GM23248 (cell line): ENCODE data around the gene SLC9A9. TPM values are rescaled to one million over a fixed set of nuclear protein-coding genes. Genes with fewer than 3 reads are reported as not detected.

Experiments used
- DNase-seq: peaks from one replicate; pipeline ENCODE4 v3.0.0-alpha.2; 2015
- H2AFZ ChIP-seq: fragments of 200-600 bp; sonication (generic); 2 replicates; pipeline ENCODE4 v1.6.1; 2016; ENCODE audit warnings: antibody characterized with exemption
- H3F3A ChIP-seq: fragments of 200-600 bp; sonication (generic); 2 replicates; pipeline ENCODE4 v1.6.1; 2016; ENCODE audit warnings: mild to moderate bottlenecking, antibody characterized with exemption, mixed run types; ENCODE audit not compliant: insufficient read depth
- H3K27ac ChIP-seq: fragments of 200-600 bp; sonication (generic); 2 replicates; pipeline ENCODE4 v1.5.1; 2016; ENCODE audit warnings: mild to moderate bottlenecking
- H3K27me3 ChIP-seq: fragments of 200-600 bp; sonication (generic); replicated peaks from 2 replicates; pipeline ENCODE4 v1.6.1; 2016; ENCODE audit warnings: mild to moderate bottlenecking; ENCODE audit not compliant: insufficient read depth
- H3K36me3 ChIP-seq: fragments of 200-600 bp; sonication (generic); 2 replicates; pipeline ENCODE4 v1.6.1; 2016; ENCODE audit warnings: low read depth, mild to moderate bottlenecking
- H3K4me1 ChIP-seq: fragments of 200-600 bp; sonication (generic); 2 replicates; pipeline ENCODE4 v1.6.1; 2016; ENCODE audit warnings: mild to moderate bottlenecking; ENCODE audit not compliant: insufficient read depth
- H3K4me2 ChIP-seq: fragments of 200-600 bp; sonication (generic); one replicate; pipeline ENCODE4 v1.6.1; 2016; ENCODE audit warnings: mild to moderate bottlenecking; ENCODE audit not compliant: unreplicated experiment
- H3K4me3 ChIP-seq: fragments of 200-600 bp; sonication (generic); 2 replicates; pipeline ENCODE4 v1.5.1; 2016; ENCODE audit warnings: mild to moderate bottlenecking
- H3K79me2 ChIP-seq: fragments of 200-600 bp; sonication (generic); 2 replicates; pipeline ENCODE4 v1.6.1; 2016; ENCODE audit warnings: mild to moderate bottlenecking; ENCODE audit not compliant: insufficient read depth
- H3K9ac ChIP-seq: fragments of 200-600 bp; sonication (generic); 2 replicates; pipeline ENCODE4 v1.6.1; 2016; ENCODE audit warnings: mild to moderate bottlenecking
- H3K9me2 ChIP-seq: fragments of 200-600 bp; sonication (generic); 2 replicates; pipeline ENCODE4 v1.6.1; 2016; ENCODE audit warnings: mixed run types, mild to moderate bottlenecking, moderate library complexity; ENCODE audit not compliant: insufficient read depth
- H3K9me3 ChIP-seq: fragments of 200-600 bp; sonication (generic); one replicate; pipeline ENCODE4 v1.6.1; 2017; ENCODE audit warnings: low read depth
- H4K20me1 ChIP-seq: fragments of 200-600 bp; sonication (generic); 2 replicates; pipeline ENCODE4 v1.6.0; 2016; ENCODE audit not compliant: insufficient read depth
- EZH2 ChIP-seq: fragments of 200-600 bp; sonication (generic); IDR thresholded peaks from 2 replicates; pipeline ENCODE4 v1.6.1; 2018; ENCODE audit warnings: antibody characterized with exemption, mild to moderate bottlenecking; ENCODE audit not compliant: insufficient read depth, poor library complexity, severe bottlenecking
- EZH2phosphoT487 ChIP-seq: fragments of 200-600 bp; sonication (generic); IDR thresholded peaks from 2 replicates; pipeline ENCODE4 v1.6.1; 2018; ENCODE audit warnings: antibody characterized with exemption, moderate library complexity, mild to moderate bottlenecking, low read depth; ENCODE audit not compliant: insufficient read depth
- WGBS, 2 experiments: methylation state at CpG; one replicate each; pipeline ENCODE4 v1.1.6; 2015 to 2017; ENCODE audit warnings: low lambda C conversion rate in 2 of 2, low coverage in 1 of 2; ENCODE audit errors: missing lambda C conversion rate in 2 of 2; 5-methylcytosine and 5-hydroxymethylcytosine counted together
- in situ Hi-C: fragments of 300-500 bp; cut with MboI; formaldehyde crosslinking; loops from 2 replicates; pipeline ENCODE4 v1.15.0; 2020
- polyA plus RNA-seq: library from polyadenylated mRNA; unstranded; fragments of >200 nt; fragmentation: Nextera tagmentation; extraction: Ambion mirVana; gene quantifications from 2 replicates; pipeline ENCODE4 v1.2.1, GENCODE V29; 2016
- total RNA-seq: library from RNA; depleted of rRNA; stranded (reverse); fragments of >200 nt; shearing (Covaris generic); gene quantifications from 2 replicates; pipeline ENCODE4 v1.2.3, GENCODE V29; 2014

Gene SLC9A9
- total and polyA plus RNA-seq, 2 experiments from 2014 or later = 2.8 to 3.2 TPM

- no peak overlapping the region for H3K27ac ChIP-seq
- H3K9me3 ChIP-seq = no peaks in the 10 kb centered on the region
- H3K9ac ChIP-seq = no peak overlapping the region
- in situ Hi-C loops = no loop called here
- peaks cover 4% of the 10 kb centered on the region; the same call in 1 of the 2 replicates for H3F3A ChIP-seq
- 90 to 92% methylated on average over 3 of the region's 3 CpGs for WGBS, 2 experiments
- DNase-seq = no peak
- 0 out of 2 replicates have a peak, but pooled peaks cover 9% of the 10 kb centered on the region for H3K4me1 ChIP-seq
- H3K79me2 ChIP-seq = no peaks in the 10 kb centered on the region
- H3K36me3 ChIP-seq = no peaks in the 10 kb centered on the region
- H3K4me2 ChIP-seq = no peak overlapping the region
- no peak overlapping the region for H3K4me3 ChIP-seq
- no peaks in the 10 kb centered on the region; the same call in 1 of the 2 replicates for H3K9me2 ChIP-seq
- H3K27me3 ChIP-seq = no peaks in the 10 kb centered on the region
- no peak for TF ChIP-seq EZH2
- TF ChIP-seq EZH2phosphoT487 = no peak
- no peak overlapping the region for H2AFZ ChIP-seq
- H4K20me1 ChIP-seq = no peaks in the 10 kb centered on the region
Measured at GRCh38 chr3:143825513-143825912, 22.8 kb downstream of the SLC9A9 start.

- Histone ChIP-seq H3K4me1 (0 out of 2 replicates have a peak, but pooled peaks cover 9% of the 10 kb centered on the region), H2AFZ (no peak overlapping the region), H3F3A (no peaks in the 10 kb centered on the region), H3K27me3 (no peaks in the 10 kb centered on the region), H3K27ac (no peak overlapping the region), H4K20me1 (no peaks in the 10 kb centered on the region), H3K9ac (no peak overlapping the region), H3K4me3 (no peak overlapping the region), H3K36me3 (no peaks in the 10 kb centered on the region), H3K9me2 (no peaks in the 10 kb centered on the region; the same call in 1 of the 2 replicates), H3K4me2 (no peak overlapping the region), H3K9me3 (no peaks in the 10 kb centered on the region), H3K79me2 (no peaks in the 10 kb centered on the region)
- TF ChIP-seq EZH2phosphoT487 (no peak), EZH2 (no peak)
- in situ Hi-C loops = no loop called here
- 27 to 32% methylated on average over 3 of the region's 3 CpGs for WGBS, 2 experiments
- DNase-seq = peak; percentile 28
Measured at GRCh38 chr3:143824735-143825385, 23.4 kb downstream of the SLC9A9 start.

- H3K36me3 ChIP-seq = no peaks in the 10 kb centered on the region
- no peaks in the 10 kb centered on the region; the same call in 1 of the 2 replicates for H3K9me2 ChIP-seq
- H3K4me1 ChIP-seq = 0 out of 2 replicates have a peak, but pooled peaks cover 9% of the 10 kb centered on the region
- H3K79me2 ChIP-seq = no peaks in the 10 kb centered on the region
- H3K4me3 ChIP-seq = no peak overlapping the region
- TF ChIP-seq EZH2 = no peak
- WGBS, 2 experiments = 93 to 97% methylated on average over 1 of the region's 1 CpG
- H3K9ac ChIP-seq = no peak overlapping the region
- no peak overlapping the region for H3K27ac ChIP-seq
- no peak for DNase-seq
- H3K9me3 ChIP-seq = no peaks in the 10 kb centered on the region
- H3K27me3 ChIP-seq = no peaks in the 10 kb centered on the region
- no peaks in the 10 kb centered on the region for H3F3A ChIP-seq
- in situ Hi-C loops = no loop called here
- no peaks in the 10 kb centered on the region for H4K20me1 ChIP-seq
- H2AFZ ChIP-seq = no peak overlapping the region
- H3K4me2 ChIP-seq = no peak overlapping the region
Measured at GRCh38 chr3:143822798-143823197, 25.5 kb downstream of the SLC9A9 start.

- no peak overlapping the region for H2AFZ ChIP-seq
Measured at GRCh38 chr3:143822374-143822773, 25.9 kb downstream of the SLC9A9 start.

More at GRCh38 chr3:143822374-143822773, 25.9 kb downstream of the SLC9A9 start:
- in situ Hi-C loops = no loop called here
- Histone ChIP-seq H3K4me1 (0 out of 2 replicates have a peak, but pooled peaks cover 9% of the 10 kb centered on the region), H3K4me3 (no peak overlapping the region), H3K27me3 (no peaks in the 10 kb centered on the region), H3K9ac (no peak overlapping the region), H4K20me1 (no peaks in the 10 kb centered on the region), H3K9me3 (no peaks in the 10 kb centered on the region), H3K9me2 (no peaks in the 10 kb centered on the region; the same call in 1 of the 2 replicates), H3K27ac (no peak overlapping the region), H3K36me3 (no peaks in the 10 kb centered on the region), H3K4me2 (no peak overlapping the region), H3K79me2 (no peaks in the 10 kb centered on the region), H3F3A (no peaks in the 10 kb centered on the region)
- no peak for DNase-seq
- no peak for TF ChIP-seq EZH2phosphoT487
- TF ChIP-seq EZH2 = no peak
- 84 to 86% methylated on average over 3 of the region's 3 CpGs for WGBS, 2 experiments
